GM18520 (cell line): Measurements from ENCODE around the gene PLAGL1.
A peak's percentile ranks its signal among the peaks of the same experiment; 100 is the strongest.
"Not testable (repeated sequence)": the region's sequence is repeated elsewhere in the genome, so short reads cannot be mapped to it uniquely, and the experiment has no call there.

Experiments
- ATAC-seq: cut with Tn5 transposase; IDR thresholded peaks from one replicate; pipeline ENCODE4 v1.9.1; 2021; ENCODE audit not compliant: unreplicated experiment

The PLAGL1 gene

GRCh38 chr6:144008120-144008811, at the start of gene PLAGL1:
TSS of gene PLAGL1 (minus strand) at chr6:144008259. CDS start at chr6:143948136, 60,123 bp downstream.
- ATAC-seq = no peak

- peak; percentile 84 for ATAC-seq
These were observed 47.3 kb upstream of the PLAGL1 start for GRCh38 chr6:144055121-144055931.

- ATAC-seq = no peak
These were observed 45.5 kb upstream of the PLAGL1 start for GRCh38 chr6:144053601-144054000.

- ATAC-seq = no peak
These were observed 44.4 kb upstream of the PLAGL1 start for GRCh38 chr6:144052488-144052887.

- no peak for ATAC-seq
These were observed 41.3 kb upstream of the PLAGL1 start for GRCh38 chr6:144049386-144049785.

- no peak for ATAC-seq
These were observed 39.6 kb upstream of the PLAGL1 start for GRCh38 chr6:144047688-144048087.

GRCh38 chr6:144046672-144047071, 38.6 kb upstream of the PLAGL1 start:
- not testable (repeated sequence) for ATAC-seq

GRCh38 chr6:144044989-144045388, 36.9 kb upstream of the PLAGL1 start:
- ATAC-seq = not testable (repeated sequence)

- no peak for ATAC-seq
These were observed 28.8 kb upstream of the PLAGL1 start for GRCh38 chr6:144036835-144037195.

- no peak for ATAC-seq
These were observed 28.2 kb upstream of the PLAGL1 start for GRCh38 chr6:144036064-144036834.

- ATAC-seq = no peak
These were observed 27.4 kb upstream of the PLAGL1 start for GRCh38 chr6:144035416-144035815.

- ATAC-seq = no peak
These were observed 26.0 kb upstream of the PLAGL1 start for GRCh38 chr6:144033816-144034735.

- no peak for ATAC-seq
These were observed 21.4 kb upstream of the PLAGL1 start for GRCh38 chr6:144029452-144029851.

- ATAC-seq = no peak
These were observed 20.0 kb upstream of the PLAGL1 start for GRCh38 chr6:144027932-144028587.

- no peak for ATAC-seq
These were observed 15.2 kb upstream of the PLAGL1 start for GRCh38 chr6:144023216-144023615.

GRCh38 chr6:144019929-144020328, 11.9 kb upstream of the PLAGL1 start:
- ATAC-seq = no peak

GRCh38 chr6:144017166-144018094, 9.4 kb upstream of the PLAGL1 start:
- ATAC-seq = no peak

GRCh38 chr6:144013486-144013909, 5.4 kb upstream of the PLAGL1 start:
- ATAC-seq = no peak

- ATAC-seq = no peak
These were observed 4.5 kb upstream of the PLAGL1 start for GRCh38 chr6:144012534-144012933.
